ENCODE data around the gene DHX58.

The DHX58 gene

GRCh38 chr17:42098730-42099399 is 13.6 kb downstream of the DHX58 start:
- H3K4me3 ChIP-seq (ENCODE audit: low read length): no peak overlapping the region
- no peak for DNase-seq (ENCODE audit: low read depth)
- TF ChIP-seq CTCF (IDR thresholded peaks at IDR 0.05; ENCODE audit: insufficient read depth, low read depth, low read length, missing control alignments): no peak

GRCh38 chr17:42097691-42098631 is 14.6 kb downstream of the DHX58 start, which contains the start of gene ZNF385C:
TSS of gene ZNF385C (minus strand) at chr17:42098473. CDS start at chr17:42063056, 35,417 bp downstream.
- DNase-seq (ENCODE audit: low read depth): no peak
- TF ChIP-seq CTCF (IDR thresholded peaks at IDR 0.05; ENCODE audit: insufficient read depth, low read depth, low read length, missing control alignments): no peak
- H3K4me3 ChIP-seq (ENCODE audit: low read length): no peak within 1 kb of the TSS

- no peak overlapping the region for H3K4me3 ChIP-seq (ENCODE audit: low read length)
- TF ChIP-seq CTCF (IDR thresholded peaks at IDR 0.05; ENCODE audit: insufficient read depth, low read depth, low read length, missing control alignments): no peak
- no peak for DNase-seq (ENCODE audit: low read depth)
Measured at GRCh38 chr17:42096360-42097111, 16.0 kb downstream of the DHX58 start.

- TF ChIP-seq CTCF (IDR thresholded peaks at IDR 0.05; ENCODE audit: insufficient read depth, low read depth, low read length, missing control alignments): no peak
- no peak overlapping the region for H3K4me3 ChIP-seq (ENCODE audit: low read length)
- no peak for DNase-seq (ENCODE audit: low read depth)
Measured at GRCh38 chr17:42094375-42095069, 18.0 kb downstream of the DHX58 start.

- H3K4me3 ChIP-seq (ENCODE audit: low read length): no peak overlapping the region
- no peak for TF ChIP-seq CTCF (IDR thresholded peaks at IDR 0.05; ENCODE audit: insufficient read depth, low read depth, low read length, missing control alignments)
- no peak for DNase-seq (ENCODE audit: low read depth)
Measured at GRCh38 chr17:42092939-42093338, 19.6 kb downstream of the DHX58 start.
